H1 (cell line): ENCODE results near the gene FASTK. TPM values are rescaled to one million over a fixed set of nuclear protein-coding genes. Genes with fewer than 3 reads are reported as not detected.
A peak's percentile ranks its signal among the peaks of the same experiment; 100 is the strongest.

Source experiments
- CTCF ChIA-PET: fragments of 300-600 bp; sonication (Branson Sonifier 250); formaldehyde crosslinking; loops from one replicate; lab custom pipeline; 2021; ENCODE audit not compliant: partially characterized antibody; lab: Charles Lee
- POLR2A ChIA-PET: fragments of 300-600 bp; sonication (Branson Sonifier 250); formaldehyde crosslinking; loops from one replicate; lab custom pipeline; 2021; ENCODE audit warnings: inconsistent platforms; ENCODE audit not compliant: partially characterized antibody; lab: Charles Lee
- DNase-seq, 2 experiments: peaks; one replicate each; pipeline versions ENCODE4 v3.0.0 to v3.0.0-alpha.2; 2010 to 2022; ENCODE audit warnings: low spot score in 2 of 2, low read depth in 1 of 2, mixed read lengths in 1 of 2
- FAIRE-seq: peaks from 2 replicates; lab custom pipeline; 2011; peaks lifted over from hg19 to GRCh38; lab: Jason Lieb, UNC
- H2AFZ ChIP-seq: 2 replicates; pipeline ENCODE4 v1.8.1; 2012; ENCODE audit warnings: low read length, inconsistent platforms
- H2AK5ac ChIP-seq: 2 replicates; pipeline ENCODE4 v1.6.1; 2013; ENCODE audit warnings: low read depth, low read length
- H2BK120ac ChIP-seq: replicated peaks from 2 replicates; pipeline ENCODE3; 2013; ENCODE audit warnings: low read depth, low read length, inconsistent platforms
- H2BK12ac ChIP-seq: 2 replicates; pipeline ENCODE4 v1.6.1; 2013; ENCODE audit warnings: low read depth, low read length
- H2BK15ac ChIP-seq: 2 replicates; pipeline ENCODE4 v1.6.1; 2013; ENCODE audit warnings: low read length
- H2BK20ac ChIP-seq: 2 replicates; pipeline ENCODE4 v1.6.1; 2013; ENCODE audit warnings: low read length
- H2BK5ac ChIP-seq: 2 replicates; pipeline ENCODE4 v1.6.1; 2013; ENCODE audit warnings: low read depth, low read length
- H3K14ac ChIP-seq: 2 replicates; pipeline ENCODE4 v1.6.1; 2013; ENCODE audit warnings: inconsistent platforms; ENCODE audit not compliant: insufficient read length
- H3K18ac ChIP-seq: 2 replicates; pipeline ENCODE4 v1.6.1; 2013; ENCODE audit warnings: low read length; ENCODE audit errors: extremely low read depth
- H3K23ac ChIP-seq: 2 replicates; pipeline ENCODE4 v1.6.1; 2013; ENCODE audit warnings: inconsistent platforms; ENCODE audit not compliant: insufficient read length
- H3K23me2 ChIP-seq: 2 replicates; pipeline ENCODE4 v1.6.1; 2013; ENCODE audit warnings: low read depth, low read length
- H3K27ac ChIP-seq: 2 replicates; pipeline ENCODE4 v1.6.1; 2011; ENCODE audit warnings: low read depth, low read length, inconsistent platforms
- H3K27me3 ChIP-seq, 4 experiments: replicated peaks in 1 of 4; 1 replicate in 1 of 4; 2 replicates in 3 of 4; pipeline versions ENCODE4 v1.6.1 to v1.8.1; 2011 to 2013; ENCODE audit warnings: low read length in 3 of 4, mild to moderate bottlenecking in 3 of 4, inconsistent platforms in 2 of 4, mixed read lengths in 2 of 4, moderate library complexity in 1 of 4; ENCODE audit not compliant: control insufficient read depth in 3 of 4, insufficient read depth in 3 of 4; ENCODE audit errors: extremely low read depth in 1 of 4
- H3K36me3 ChIP-seq, 4 experiments: 2 replicates each; pipeline versions ENCODE4 v1.6.1 to v1.8.1; 2011 to 2013; ENCODE audit warnings: mild to moderate bottlenecking in 4 of 4, low read length in 3 of 4, moderate library complexity in 2 of 4, control low read depth in 1 of 4, inconsistent platforms in 1 of 4; ENCODE audit not compliant: insufficient read depth in 4 of 4, control insufficient read depth in 2 of 4
- H3K4ac ChIP-seq: replicated peaks from 2 replicates; pipeline ENCODE3; 2013; ENCODE audit warnings: low read length, low read depth, mixed read lengths, inconsistent platforms; ENCODE audit not compliant: insufficient read length
- H3K4me1 ChIP-seq, 4 experiments: replicated peaks in 1 of 4; 1 replicate in 1 of 4; 2 replicates in 3 of 4; pipeline versions ENCODE4 v1.6.1 to v1.8.1; 2011 to 2013; ENCODE audit warnings: low read length in 3 of 4, inconsistent platforms in 2 of 4, mixed read lengths in 1 of 4; ENCODE audit not compliant: insufficient read depth in 4 of 4, control insufficient read depth in 3 of 4
- H3K4me2 ChIP-seq, 2 experiments: 2 replicates each; pipeline versions ENCODE4 v1.6.1 to v1.8.1; 2011 to 2013; ENCODE audit warnings: low read depth in 2 of 2, low read length in 2 of 2, control low read depth in 1 of 2, inconsistent platforms in 1 of 2, mild to moderate bottlenecking in 1 of 2; ENCODE audit not compliant: insufficient read depth in 1 of 2
- H3K4me3 ChIP-seq, 4 experiments: fragments of 200-600, 300-600 bp in 1 of 4; sonication (generic), shearing (Covaris generic), sonication (Bioruptor Twin) in 1 of 4; 2 replicates each; pipeline versions ENCODE4 v1.5.1 to v1.8.1; 2011 to 2016; ENCODE audit warnings: low read length in 4 of 4, low read depth in 3 of 4, control low read depth in 2 of 4, inconsistent platforms in 2 of 4, mild to moderate bottlenecking in 2 of 4, mixed read lengths in 1 of 4, moderate library complexity in 1 of 4; ENCODE audit not compliant: insufficient read depth in 2 of 4; ENCODE audit errors: extremely low read depth in 1 of 4
- H3K56ac ChIP-seq: replicated peaks from 2 replicates; pipeline ENCODE3; 2013; ENCODE audit warnings: low read depth, mild to moderate bottlenecking, mixed read lengths, low read length, inconsistent platforms; ENCODE audit not compliant: insufficient read length
- H3K79me1 ChIP-seq: 2 replicates; pipeline ENCODE4 v1.6.1; 2013; ENCODE audit warnings: low read depth, low read length, control low read depth
- H3K79me2 ChIP-seq, 2 experiments: 2 replicates each; pipeline versions ENCODE4 v1.6.1 to v1.8.1; 2012 to 2013; ENCODE audit warnings: low read length in 2 of 2, mild to moderate bottlenecking in 2 of 2, inconsistent platforms in 1 of 2; ENCODE audit not compliant: insufficient read depth in 2 of 2, control insufficient read depth in 1 of 2
- H3K9ac ChIP-seq, 4 experiments: replicated peaks in 1 of 4; 1 replicate in 1 of 4; 2 replicates in 3 of 4; pipeline versions ENCODE4 v1.6.1 to v1.8.1; 2011 to 2013; ENCODE audit warnings: low read depth in 3 of 4, low read length in 3 of 4, control low read depth in 2 of 4, mild to moderate bottlenecking in 2 of 4, moderate library complexity in 2 of 4, inconsistent platforms in 1 of 4; ENCODE audit errors: extremely low read depth in 1 of 4
- H3K9me3 ChIP-seq, 2 experiments: 2 replicates each; pipeline versions ENCODE4 v1.6.1 to v1.8.1; 2012 to 2013; ENCODE audit warnings: mild to moderate bottlenecking in 2 of 2, moderate library complexity in 2 of 2, control low read depth in 1 of 2, inconsistent platforms in 1 of 2, low read depth in 1 of 2, low read length in 1 of 2, mixed read lengths in 1 of 2; ENCODE audit not compliant: insufficient read depth in 2 of 2
- H4K20me1 ChIP-seq, 2 experiments: replicated peaks in 1 of 2; 2 replicates each; pipeline versions ENCODE3 to v1.8.1; 2011 to 2013; ENCODE audit warnings: inconsistent platforms in 2 of 2, low read length in 2 of 2, mild to moderate bottlenecking in 1 of 2; ENCODE audit not compliant: insufficient read depth in 2 of 2, control insufficient read depth in 1 of 2
- H4K5ac ChIP-seq: 2 replicates; pipeline ENCODE4 v1.6.1; 2013; ENCODE audit warnings: low read length, low read depth, mixed read lengths, inconsistent platforms; ENCODE audit not compliant: insufficient read length
- H4K8ac ChIP-seq: 2 replicates; pipeline ENCODE4 v1.8.0; 2013; ENCODE audit warnings: mild to moderate bottlenecking, moderate library complexity, low read length, inconsistent platforms; ENCODE audit not compliant: insufficient read depth; ENCODE audit errors: extremely low read depth
- H4K91ac ChIP-seq: replicated peaks from 2 replicates; pipeline ENCODE3; 2013; ENCODE audit warnings: low read length, mixed read lengths, inconsistent platforms; ENCODE audit not compliant: insufficient read length
- ASH2L ChIP-seq: fragments of 200-600, 300-600 bp; sonication (generic); IDR thresholded peaks from one replicate; pipeline ENCODE4 v1.7.1; 2017; ENCODE audit warnings: low read length
- BCL11A ChIP-seq, 2 experiments: IDR thresholded peaks; one replicate each; pipeline ENCODE4 v1.6.1; 2011; ENCODE audit warnings: low read depth in 2 of 2, low read length in 2 of 2, mild to moderate bottlenecking in 2 of 2
- FOSL1 ChIP-seq: IDR thresholded peaks from 2 replicates; pipeline ENCODE4 v1.6.1; 2011; ENCODE audit warnings: mild to moderate bottlenecking, low read depth, low read length, moderate library complexity; ENCODE audit not compliant: insufficient read depth
- HDAC2 ChIP-seq, 2 experiments: fragments of 300-600 bp in 1 of 2; sonication (generic) in 1 of 2; IDR thresholded peaks; 2 replicates each; pipeline ENCODE4 v1.6.1; 2011 to 2012; ENCODE audit warnings: low read depth in 2 of 2, low read length in 2 of 2, mild to moderate bottlenecking in 2 of 2, moderate library complexity in 2 of 2, borderline replicate concordance in 1 of 2, inconsistent platforms in 1 of 2
- HDAC6 ChIP-seq: IDR thresholded peaks from one replicate; pipeline ENCODE4 v1.7.1; 2012; ENCODE audit warnings: low read depth, mild to moderate bottlenecking, inconsistent platforms, low read length, moderate library complexity
- PHF8 ChIP-seq: fragments of 200-600 bp; sonication (generic); conservative IDR thresholded peaks from 2 replicates; pipeline ENCODE4 v1.7.1; 2012; ENCODE audit warnings: low read depth, mild to moderate bottlenecking, inconsistent platforms, low read length, moderate library complexity
- POLR2A ChIP-seq, 2 experiments: IDR thresholded peaks; 1 replicate in 1 of 2; 2 replicates in 1 of 2; pipeline ENCODE4 v1.6.1; 2011; ENCODE audit warnings: low read depth in 2 of 2, low read length in 2 of 2, mild to moderate bottlenecking in 2 of 2; ENCODE audit errors: control extremely low read depth in 1 of 2
- TBP ChIP-seq: IDR thresholded peaks from 2 replicates; pipeline ENCODE4 v1.6.1; 2011; ENCODE audit warnings: low read depth, low read length, improper control_type of control experiment
- YY1 ChIP-seq: IDR thresholded peaks from 2 replicates; pipeline ENCODE4 v1.6.1; 2011; ENCODE audit warnings: low read depth, mild to moderate bottlenecking, low read length
- WGBS, 2 experiments: shearing (Covaris generic) in 1 of 2; methylation state at CpG; one replicate each; pipeline versions ENCODE4 v1.1.6 to v1.1.7; 2013 to 2015; ENCODE audit warnings: low lambda C conversion rate in 2 of 2, mixed read lengths in 2 of 2, inconsistent platforms in 1 of 2, low coverage in 1 of 2, missing lambda C conversion rate in 1 of 2; ENCODE audit not compliant: insufficient replicate concordance in 2 of 2, insufficient coverage in 1 of 2, insufficient read length in 1 of 2; ENCODE audit errors: extremely low coverage in 1 of 2, missing lambda C conversion rate in 1 of 2; 5-methylcytosine and 5-hydroxymethylcytosine counted together
- polyA plus RNA-seq, 7 experiments: library from polyadenylated mRNA; depleted of rRNA in 3 of 7; stranded (reverse) in 5 of 7; unstranded in 2 of 7; fragments of >200 nt in 5 of 7; fragments of 200-250 nt in 2 of 7; gene quantifications; 1 replicate in 5 of 7; 2 replicates in 1 of 7; 4 replicates in 1 of 7; pipeline versions ENCODE4 v1.2.1 to v1.2.3, GENCODE V29; 2011 to 2013; ENCODE audit warnings: missing spikeins in 2 of 7, mixed read lengths in 2 of 7
- total RNA-seq: library from RNA; stranded (reverse); fragmentation: NEBNext Ultra II Directional; extraction: Animal tissue kit (Norgen Biotek cat#: 25700); gene quantifications from 2 replicates; pipeline ENCODE4 v1.2.1, GENCODE V29; 2021

The FASTK gene
- total and polyA plus RNA-seq, 2 of the 8 experiments (the other 6 are each of a cell fraction or from before 2014, with no cell fraction given) = 39.4 to 84.0 TPM

GRCh38 chr7:151091988-151092387 is 11.4 kb upstream of the FASTK start:
- peaks cover 9% of the 10 kb centered on the region; the same call in 1 of the 2 replicates for H3K23me2 ChIP-seq
- no peak overlapping the region for H3K18ac ChIP-seq
- no peak overlapping the region for H2BK12ac ChIP-seq
- no peak overlapping the region for H3K23ac ChIP-seq
- DNase-seq (no peak), FAIRE-seq (no peak)
- no peak overlapping the region for H4K91ac ChIP-seq
- peaks cover 3 to 30% (median 20%) of the 10 kb centered on the region in 4 experiments for H3K4me1 ChIP-seq
- no peak overlapping the region for H2BK15ac ChIP-seq
- H3K27ac ChIP-seq = no peak overlapping the region
- CTCF ChIA-PET = interaction anchor here (0.6 to 15.1 kb wide), 14 partner anchors 15 to 183 kb away, joined by 3 to 448 read pairs (median 4); no protein-coding TSS in a partner anchor
- H3K36me3 ChIP-seq = no peaks in the 10 kb centered on the region
- no peak overlapping the region for H3K4ac ChIP-seq
- no peaks in the 10 kb centered on the region for H3K9me3 ChIP-seq
- no peak overlapping the region for H2BK120ac ChIP-seq
- no peak overlapping the region for H3K14ac ChIP-seq
- WGBS, 2 experiments = 94% methylated on average over 14 of the region's 14 CpGs; no CpG with 5 or more reads in 1 of the 2 experiments
- H2BK20ac ChIP-seq = no peak overlapping the region
- no peak overlapping the region for H4K8ac ChIP-seq
- H3K9ac ChIP-seq = no peak overlapping the region
- H3K4me3 ChIP-seq = no peak overlapping the region
- no peak overlapping the region for H3K56ac ChIP-seq
- POLR2A ChIA-PET = no interaction called here
- no peak overlapping the region for H2AK5ac ChIP-seq
- no peak overlapping the region for H3K4me2 ChIP-seq
- TF ChIP-seq YY1 (no peak), POLR2A (IDR thresholded peaks at IDR 0.05; ENCODE audit: control extremely low read depth in 1 of 2, low read depth in 2 of 2, low read length in 2 of 2) (no peak), FOSL1 (no peak), HDAC2 (IDR thresholded peaks at IDR 0.05; ENCODE audit: borderline replicate concordance in 1 of 2, low read depth in 2 of 2, low read length in 2 of 2) (no peak), TBP (no peak), BCL11A (IDR thresholded peaks at IDR 0.05; ENCODE audit: low read depth in 2 of 2, low read length in 2 of 2) (no peak), PHF8 (no peak), ASH2L (no peak), HDAC6 (no peak)
- H2BK5ac ChIP-seq = 0 out of 2 replicates have a peak overlapping the region, but pooled peaks have one; percentile 8
- H3K79me1 ChIP-seq = peaks cover 18% of the 10 kb centered on the region; the same call in 1 of the 2 replicates
- H3K79me2 ChIP-seq = peaks cover 11 to 82% of the 10 kb centered on the region in 2 experiments; a peak in 3 of 4 replicates
- no peak overlapping the region for H2AFZ ChIP-seq
- H4K5ac ChIP-seq = no peak overlapping the region
- H4K20me1 ChIP-seq = peaks cover 48 to 65% of the 10 kb centered on the region in 2 experiments
- peaks cover 0 to 20% (median 8%) of the 10 kb centered on the region in 4 experiments; a peak in 6 of 7 replicates for H3K27me3 ChIP-seq
